ENCODE data around the gene ICA1L.
A peak's percentile ranks its signal among the peaks of the same experiment; 100 is the strongest.

The ICA1L gene

GRCh38 chr2:202782940-202783558 lies 88.5 kb downstream of the ICA1L start:
- no peak for DNase-seq (ENCODE audit: low spot score)
- no peaks in the 10 kb centered on the region for H3K27me3 Mint-ChIP-seq (ENCODE audit: low read depth)
- peaks cover 53% of the 10 kb centered on the region for H3K36me3 Mint-ChIP-seq (ENCODE audit: low read depth)
- peaks cover 11% of the 10 kb centered on the region for H3K4me1 Mint-ChIP-seq (ENCODE audit: low read depth)
- H3K4me3 Mint-ChIP-seq = no peak overlapping the region
- no peak overlapping the region for H3K27ac Mint-ChIP-seq
- no peaks in the 10 kb centered on the region for H3K9me3 Mint-ChIP-seq

DNA sequence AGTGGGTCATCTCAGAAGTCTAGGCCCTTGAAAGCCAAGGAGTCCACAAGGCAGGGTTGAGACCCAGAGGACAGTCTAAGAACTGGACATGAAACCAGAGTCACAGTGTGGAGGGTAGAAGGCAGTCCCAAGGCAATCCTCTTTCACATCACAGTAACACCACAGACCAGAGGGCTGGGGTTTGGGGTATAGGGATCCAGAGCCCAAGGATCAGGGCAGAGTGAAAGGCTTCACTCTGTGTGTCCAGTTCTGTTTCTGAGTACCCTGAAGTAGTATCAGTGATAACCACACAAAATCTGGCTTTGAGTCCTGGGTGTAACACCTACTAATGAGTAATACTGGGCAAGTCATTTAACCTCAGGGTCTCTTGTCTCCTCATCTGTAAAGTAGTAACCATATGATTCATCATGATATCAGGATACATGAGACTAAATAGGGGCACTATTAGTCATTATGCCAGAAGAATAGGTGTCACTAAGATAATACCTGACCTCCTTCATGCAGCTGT lies 91.0 kb downstream of the ICA1L start:
- Mint-ChIP-seq H3K36me3 (ENCODE audit: low read depth) (peaks cover 45% of the 10 kb centered on the region), H3K4me1 (ENCODE audit: low read depth) (peaks cover 11% of the 10 kb centered on the region), H3K27me3 (ENCODE audit: low read depth) (no peaks in the 10 kb centered on the region), H3K4me3 (no peak overlapping the region), H3K27ac (no peak overlapping the region), H3K9me3 (no peaks in the 10 kb centered on the region)
- DNase-seq (ENCODE audit: low spot score) = peak; percentile 32

DNA sequence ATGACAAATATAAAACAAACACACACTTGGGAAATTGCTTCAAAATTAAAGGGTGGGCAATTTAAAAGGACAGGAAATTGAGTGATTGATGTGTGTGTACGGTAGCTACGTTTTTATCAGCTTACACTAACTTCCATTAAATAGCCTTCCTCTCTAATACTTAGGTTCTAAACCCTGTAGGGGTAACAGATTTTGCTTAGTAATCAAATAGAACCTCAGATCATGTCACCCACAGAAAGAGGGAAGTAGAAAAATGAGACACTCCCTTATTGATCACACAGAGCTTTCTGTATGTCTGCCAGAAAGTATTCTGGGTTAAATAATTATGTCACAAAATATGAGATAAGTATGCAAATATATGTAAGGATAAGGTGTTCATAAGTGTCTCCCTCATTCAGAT lies 93.3 kb downstream of the ICA1L start:
- peaks cover 44% of the 10 kb centered on the region for H3K36me3 Mint-ChIP-seq (ENCODE audit: low read depth)
- peaks cover 11% of the 10 kb centered on the region for H3K4me1 Mint-ChIP-seq (ENCODE audit: low read depth)
- H3K27me3 Mint-ChIP-seq (ENCODE audit: low read depth) = no peaks in the 10 kb centered on the region
- no peaks in the 10 kb centered on the region for H3K9me3 Mint-ChIP-seq
- no peak overlapping the region for H3K4me3 Mint-ChIP-seq
- no peak for DNase-seq (ENCODE audit: low spot score)
- H3K27ac Mint-ChIP-seq = no peak overlapping the region

DNA sequence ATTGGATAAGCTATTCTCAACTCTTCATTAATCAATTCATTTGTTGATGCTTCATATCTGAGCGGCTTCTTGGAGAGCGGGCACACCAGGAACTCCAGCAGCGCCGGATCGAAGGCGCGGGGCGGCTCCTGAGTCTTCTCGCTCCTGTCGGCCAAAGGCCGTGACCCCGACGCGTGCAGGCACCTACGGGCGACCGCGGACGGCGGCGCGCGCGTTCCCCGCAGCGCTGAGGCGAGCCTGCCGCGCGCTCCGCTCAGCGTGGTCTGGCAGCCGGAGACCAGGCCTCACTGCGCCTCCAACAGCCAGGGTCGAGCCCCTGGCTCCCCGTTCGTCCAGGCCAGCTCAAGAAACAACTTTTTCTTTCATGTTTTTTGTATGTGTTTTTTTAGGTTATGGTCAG lies 97.5 kb downstream of the ICA1L start:
- H3K36me3 Mint-ChIP-seq (ENCODE audit: low read depth) = peaks cover 30% of the 10 kb centered on the region
- no peaks in the 10 kb centered on the region for H3K9me3 Mint-ChIP-seq
- no peak for DNase-seq (ENCODE audit: low spot score)
- no peaks in the 10 kb centered on the region for H3K27me3 Mint-ChIP-seq (ENCODE audit: low read depth)
- H3K27ac Mint-ChIP-seq = no peak overlapping the region
- no peak overlapping the region for H3K4me3 Mint-ChIP-seq
- no peaks in the 10 kb centered on the region for H3K4me1 Mint-ChIP-seq (ENCODE audit: low read depth)

- Mint-ChIP-seq H3K27me3 (ENCODE audit: low read depth) (no peaks in the 10 kb centered on the region), H3K4me3 (no peak overlapping the region), H3K9me3 (no peaks in the 10 kb centered on the region), H3K4me1 (ENCODE audit: low read depth) (no peaks in the 10 kb centered on the region), H3K36me3 (ENCODE audit: low read depth) (peaks cover 23% of the 10 kb centered on the region), H3K27ac (no peak overlapping the region)
- no peak for DNase-seq (ENCODE audit: low spot score)
These were observed 98.1 kb downstream of the ICA1L start for GRCh38 chr2:202773301-202773973.

- no peak overlapping the region for H3K4me3 Mint-ChIP-seq
- no peaks in the 10 kb centered on the region for H3K27me3 Mint-ChIP-seq (ENCODE audit: low read depth)
- peaks cover 3% of the 10 kb centered on the region for H3K4me1 Mint-ChIP-seq (ENCODE audit: low read depth)
- DNase-seq (ENCODE audit: low spot score) = no peak
- no peak overlapping the region for H3K27ac Mint-ChIP-seq
- H3K9me3 Mint-ChIP-seq = no peaks in the 10 kb centered on the region
- H3K36me3 Mint-ChIP-seq (ENCODE audit: low read depth) = peaks cover 21% of the 10 kb centered on the region
These were observed 99.7 kb downstream of the ICA1L start for GRCh38 chr2:202771741-202772460.

- H3K27ac Mint-ChIP-seq = no peak overlapping the region
- no peaks in the 10 kb centered on the region for H3K27me3 Mint-ChIP-seq (ENCODE audit: low read depth)
- no peaks in the 10 kb centered on the region for H3K9me3 Mint-ChIP-seq
- DNase-seq (ENCODE audit: low spot score) = no peak
- H3K4me1 Mint-ChIP-seq (ENCODE audit: low read depth) = peaks cover 3% of the 10 kb centered on the region
- H3K4me3 Mint-ChIP-seq = no peak overlapping the region
- H3K36me3 Mint-ChIP-seq (ENCODE audit: low read depth) = peaks cover 22% of the 10 kb centered on the region
These were observed 100.2 kb downstream of the ICA1L start for GRCh38 chr2:202771336-202771735.

GRCh38 chr2:202769201-202769600 lies 102.4 kb downstream of the ICA1L start:
- Mint-ChIP-seq H3K27me3 (ENCODE audit: low read depth) (no peaks in the 10 kb centered on the region), H3K27ac (no peak overlapping the region), H3K36me3 (ENCODE audit: low read depth) (peaks cover 27% of the 10 kb centered on the region), H3K9me3 (no peaks in the 10 kb centered on the region), H3K4me3 (no peak overlapping the region), H3K4me1 (ENCODE audit: low read depth) (peaks cover 8% of the 10 kb centered on the region)
- no peak for DNase-seq (ENCODE audit: low spot score)

GRCh38 chr2:202768273-202768672 lies 103.3 kb downstream of the ICA1L start:
- Mint-ChIP-seq H3K27me3 (ENCODE audit: low read depth) (no peaks in the 10 kb centered on the region), H3K4me3 (no peak overlapping the region), H3K36me3 (ENCODE audit: low read depth) (peaks cover 31% of the 10 kb centered on the region), H3K27ac (no peak overlapping the region), H3K4me1 (ENCODE audit: low read depth) (peaks cover 15% of the 10 kb centered on the region), H3K9me3 (no peaks in the 10 kb centered on the region)
- DNase-seq (ENCODE audit: low spot score) = no peak

GRCh38 chr2:202765436-202765835 lies 106.1 kb downstream of the ICA1L start:
- Mint-ChIP-seq H3K4me1 (ENCODE audit: low read depth) (peaks cover 40% of the 10 kb centered on the region), H3K27me3 (ENCODE audit: low read depth) (no peaks in the 10 kb centered on the region), H3K4me3 (no peak overlapping the region), H3K9me3 (no peaks in the 10 kb centered on the region), H3K27ac (no peak overlapping the region), H3K36me3 (ENCODE audit: low read depth) (peaks cover 41% of the 10 kb centered on the region)
- DNase-seq (ENCODE audit: low spot score) = no peak

DNA sequence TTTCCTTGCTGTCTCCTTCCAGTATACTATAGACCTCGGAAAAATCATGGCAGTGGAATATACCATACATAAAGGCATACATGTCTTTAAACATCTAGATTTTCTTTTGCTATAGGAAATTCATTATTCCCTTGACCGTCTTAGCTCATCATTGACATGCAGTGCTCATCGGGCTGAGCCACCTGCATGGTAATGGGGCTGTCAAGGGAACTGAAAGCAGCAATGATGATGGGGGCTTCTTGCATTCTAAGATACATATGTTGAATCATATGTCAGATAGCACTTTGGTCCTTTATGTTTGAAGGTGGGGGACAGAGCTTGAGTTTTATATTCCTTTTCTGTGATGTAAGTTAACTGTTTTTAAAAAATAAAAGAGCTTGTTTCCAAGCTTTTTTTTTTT lies 106.6 kb downstream of the ICA1L start:
- no peak overlapping the region for H3K27ac Mint-ChIP-seq
- no peaks in the 10 kb centered on the region for H3K27me3 Mint-ChIP-seq (ENCODE audit: low read depth)
- H3K36me3 Mint-ChIP-seq (ENCODE audit: low read depth) = peaks cover 43% of the 10 kb centered on the region
- no peak overlapping the region for H3K4me3 Mint-ChIP-seq
- DNase-seq (ENCODE audit: low spot score) = no peak
- peaks cover 42% of the 10 kb centered on the region for H3K4me1 Mint-ChIP-seq (ENCODE audit: low read depth)
- H3K9me3 Mint-ChIP-seq = no peaks in the 10 kb centered on the region

DNA sequence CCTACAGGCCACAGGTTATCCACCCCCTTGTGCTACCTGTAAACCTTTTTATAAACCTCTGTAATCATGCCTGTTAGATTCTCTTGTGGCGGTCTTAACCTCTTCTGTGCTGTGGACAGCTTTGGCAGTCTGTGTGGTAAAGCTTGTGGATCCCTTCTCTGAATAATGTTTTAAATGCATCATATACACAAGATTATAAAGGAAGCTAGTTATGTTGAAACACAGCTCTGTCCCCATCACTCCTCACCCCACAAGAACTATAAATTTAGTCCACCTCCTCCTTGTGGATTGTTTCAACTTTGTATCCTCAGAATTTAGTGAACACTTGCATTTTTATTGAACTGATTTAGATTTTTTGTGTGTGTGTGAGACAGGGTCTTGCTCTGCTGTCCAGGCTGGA lies 107.7 kb downstream of the ICA1L start:
- peaks cover 40% of the 10 kb centered on the region for H3K36me3 Mint-ChIP-seq (ENCODE audit: low read depth)
- DNase-seq (ENCODE audit: low spot score) = no peak
- H3K4me3 Mint-ChIP-seq = peak overlapping the region; percentile 1
- H3K9me3 Mint-ChIP-seq = no peaks in the 10 kb centered on the region
- H3K27me3 Mint-ChIP-seq (ENCODE audit: low read depth) = no peaks in the 10 kb centered on the region
- H3K4me1 Mint-ChIP-seq (ENCODE audit: low read depth) = peaks cover 42% of the 10 kb centered on the region
- H3K27ac Mint-ChIP-seq = peak overlapping the region; percentile 16

DNA sequence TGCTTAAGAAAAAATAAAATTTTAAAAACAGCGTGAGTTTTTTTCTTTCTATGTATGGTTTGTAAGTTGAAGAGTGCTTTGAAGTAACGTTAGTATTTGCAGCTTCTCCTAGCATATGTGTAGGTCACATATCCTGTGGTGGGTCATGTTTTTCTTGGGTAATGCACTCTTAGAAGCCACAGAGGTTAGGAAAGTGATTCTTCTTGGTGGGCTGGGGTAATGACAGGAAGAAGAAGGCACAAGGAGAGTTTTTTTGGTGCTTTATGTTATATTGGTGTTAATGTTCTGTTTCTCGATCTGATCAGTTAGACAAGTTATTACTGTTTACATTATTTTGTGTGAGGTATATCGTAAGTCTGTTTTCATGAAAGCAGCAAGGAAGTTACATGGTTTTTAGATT lies 109.0 kb downstream of the ICA1L start:
- Mint-ChIP-seq H3K27me3 (ENCODE audit: low read depth) (no peaks in the 10 kb centered on the region), H3K4me1 (ENCODE audit: low read depth) (peaks cover 38% of the 10 kb centered on the region), H3K36me3 (ENCODE audit: low read depth) (peaks cover 38% of the 10 kb centered on the region), H3K4me3 (peak overlapping the region; percentile 70), H3K9me3 (no peaks in the 10 kb centered on the region), H3K27ac (peak overlapping the region; percentile 84)
- peak; percentile 14 for DNase-seq (ENCODE audit: low spot score)

DNA sequence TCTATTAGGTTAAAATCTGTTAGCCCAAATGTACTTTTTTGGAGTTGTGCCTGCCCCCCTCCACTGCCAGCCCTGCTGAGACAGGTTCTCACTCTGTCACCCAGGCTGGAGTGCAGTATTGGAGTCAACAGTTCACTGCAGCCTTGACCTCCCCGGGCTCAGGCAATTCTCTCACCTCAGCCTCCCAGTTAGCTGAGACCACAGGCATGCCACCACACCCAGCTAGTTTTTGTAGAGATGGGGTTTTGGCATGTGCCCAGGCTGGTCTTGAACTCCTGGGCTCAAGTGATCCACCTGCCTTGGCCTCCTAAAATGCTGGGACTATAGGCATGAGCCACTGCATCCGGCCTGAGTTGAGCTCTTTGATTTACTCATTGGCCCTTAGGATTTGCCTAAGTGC lies 110.7 kb downstream of the ICA1L start:
- H3K27me3 Mint-ChIP-seq (ENCODE audit: low read depth) = no peaks in the 10 kb centered on the region
- peaks cover 38% of the 10 kb centered on the region for H3K4me1 Mint-ChIP-seq (ENCODE audit: low read depth)
- H3K27ac Mint-ChIP-seq = peak overlapping the region; percentile 39
- DNase-seq (ENCODE audit: low spot score) = no peak
- peaks cover 40% of the 10 kb centered on the region for H3K36me3 Mint-ChIP-seq (ENCODE audit: low read depth)
- peak overlapping the region; percentile 48 for H3K4me3 Mint-ChIP-seq
- no peaks in the 10 kb centered on the region for H3K9me3 Mint-ChIP-seq
